GM18517 (cell line): ENCODE data around the gene CDC14A.

Experiments
- ATAC-seq: cut with Tn5 transposase; IDR thresholded peaks from one replicate; pipeline ENCODE4 v1.9.1; 2021; ENCODE audit warnings: mild to moderate bottlenecking, moderate library complexity; ENCODE audit not compliant: unreplicated experiment

Gene CDC14A

GRCh38 chr1:100478816-100479215, 126.5 kb downstream of the CDC14A start:
- ATAC-seq, result no peak

- ATAC-seq, result no peak
Observed at GRCh38 chr1:100479620-100480338, 127.5 kb downstream of the CDC14A start.

- no peak for ATAC-seq
Observed at GRCh38 chr1:100481303-100481702, 129.0 kb downstream of the CDC14A start.

- no peak for ATAC-seq
Observed at GRCh38 chr1:100482167-100482566, 129.9 kb downstream of the CDC14A start.

GRCh38 chr1:100482748-100483147, 130.4 kb downstream of the CDC14A start:
- no peak for ATAC-seq

GRCh38 chr1:100483230-100483629, 130.9 kb downstream of the CDC14A start:
- no peak for ATAC-seq

- no peak for ATAC-seq
Observed at GRCh38 chr1:100485855-100486258, 133.6 kb downstream of the CDC14A start.

GRCh38 chr1:100494393-100495084, 142.2 kb downstream of the CDC14A start:
- no peak for ATAC-seq

- no peak for ATAC-seq
Observed at GRCh38 chr1:100496896-100497295, 144.6 kb downstream of the CDC14A start.

GRCh38 chr1:100497796-100498195, 145.5 kb downstream of the CDC14A start:
- ATAC-seq, result no peak

- ATAC-seq, result no peak
Observed at GRCh38 chr1:100499194-100499811, 147.0 kb downstream of the CDC14A start.

GRCh38 chr1:100502052-100502792, 149.9 kb downstream of the CDC14A start:
- no peak for ATAC-seq

- ATAC-seq, result no peak
Observed at GRCh38 chr1:100506217-100506616, 153.9 kb downstream of the CDC14A start.

- no peak for ATAC-seq
Observed at GRCh38 chr1:100510451-100510850, 158.1 kb downstream of the CDC14A start.

- ATAC-seq, result no peak
Observed at GRCh38 chr1:100511058-100511457, 158.8 kb downstream of the CDC14A start.

GRCh38 chr1:100511773-100512172, 159.5 kb downstream of the CDC14A start:
- ATAC-seq, result no peak

GRCh38 chr1:100512803-100513352, 160.6 kb downstream of the CDC14A start:
- ATAC-seq, result no peak

- no peak for ATAC-seq
Observed at GRCh38 chr1:100516857-100517256, 164.6 kb downstream of the CDC14A start.

- no peak for ATAC-seq
Observed at GRCh38 chr1:100517515-100517914, 165.2 kb downstream of the CDC14A start.

GRCh38 chr1:100518023-100518422, 165.7 kb downstream of the CDC14A start:
- ATAC-seq, result no peak

GRCh38 chr1:100523038-100523652, 170.8 kb downstream of the CDC14A start:
- peak; percentile 94 for ATAC-seq
